ENCODE measurements around the gene KCNQ4.

KCNQ4 gene

DNA sequence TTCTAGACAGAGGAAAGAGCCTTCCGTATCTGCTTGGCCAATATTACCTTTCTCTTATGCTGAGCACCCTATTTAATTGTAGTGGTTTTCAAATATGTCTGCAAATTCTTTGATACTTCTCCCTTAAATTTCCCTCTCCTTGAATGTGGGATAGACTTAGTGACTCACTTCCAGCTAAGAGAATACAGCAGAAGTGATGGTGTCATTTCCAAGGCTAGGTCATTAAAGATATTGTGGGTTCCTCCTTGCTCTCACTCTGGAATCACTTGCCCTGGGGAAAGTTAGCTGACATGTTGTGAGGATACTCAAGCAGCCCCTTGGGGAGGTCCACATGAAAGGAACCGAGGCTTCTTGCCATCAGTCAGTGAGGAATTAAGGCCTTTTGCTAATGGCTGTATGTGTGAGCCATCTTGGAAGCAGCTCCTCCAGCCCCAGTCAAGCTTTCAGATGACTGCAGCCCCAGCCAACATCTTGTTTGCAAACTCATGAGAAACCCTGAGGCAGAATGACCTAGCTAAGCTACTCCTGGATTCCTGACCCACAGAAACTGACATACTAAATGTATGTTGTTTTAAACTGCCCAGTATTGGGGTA is 86.6 kb downstream of the KCNQ4 start:
- no peak for DNase-seq

GRCh38 chr1:40872276-40872675 is 88.7 kb downstream of the KCNQ4 start:
- DNase-seq, result no peak

- no peak for DNase-seq
These were observed 90.4 kb downstream of the KCNQ4 start for GRCh38 chr1:40873863-40874472.

DNA sequence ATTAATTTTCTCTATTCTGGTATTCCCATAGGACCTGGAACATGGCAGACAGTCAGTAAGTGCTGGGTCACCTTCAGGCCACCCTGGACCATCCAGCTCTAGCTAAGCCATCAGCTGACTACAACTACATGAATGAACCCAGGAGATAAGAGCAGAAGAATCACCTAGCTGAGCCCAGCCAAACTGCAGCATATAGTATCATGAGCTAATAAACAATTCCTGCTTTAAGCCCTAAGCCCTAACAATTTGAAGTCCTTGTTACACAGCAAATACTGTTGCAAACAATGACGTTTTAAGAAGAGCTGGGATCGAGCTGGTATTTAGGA is 92.8 kb downstream of the KCNQ4 start:
- no peak for DNase-seq

GRCh38 chr1:40876891-40877290 is 93.3 kb downstream of the KCNQ4 start:
- DNase-seq, result peak; percentile 39

DNA sequence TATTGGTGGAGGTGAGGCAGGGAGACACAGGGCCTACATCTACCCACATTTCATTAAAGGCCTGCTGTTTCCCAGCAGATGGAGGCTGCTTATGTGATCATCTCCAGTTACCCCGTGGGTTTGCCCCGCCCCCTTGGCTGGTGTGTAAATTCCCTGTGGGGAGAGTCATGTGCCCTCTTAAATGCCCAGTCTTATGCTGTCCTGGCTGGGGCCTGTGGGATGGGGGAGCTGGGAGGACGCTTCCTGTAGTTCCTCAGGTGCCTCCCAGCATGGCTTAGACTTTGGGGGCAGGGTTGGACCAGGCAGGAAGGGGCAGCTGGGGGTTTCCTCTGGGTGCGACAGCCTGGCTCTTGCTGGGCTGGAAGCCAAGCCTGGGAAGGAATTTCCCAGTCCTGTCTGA is 94.1 kb downstream of the KCNQ4 start:
- peak; percentile 97 for DNase-seq

- DNase-seq, result no peak
These were observed 95.3 kb downstream of the KCNQ4 start for GRCh38 chr1:40878906-40879305.

- no peak for DNase-seq
These were observed 96.0 kb downstream of the KCNQ4 start for GRCh38 chr1:40879482-40880175.

GRCh38 chr1:40880813-40881549 is 97.4 kb downstream of the KCNQ4 start:
- DNase-seq, result no peak

DNA sequence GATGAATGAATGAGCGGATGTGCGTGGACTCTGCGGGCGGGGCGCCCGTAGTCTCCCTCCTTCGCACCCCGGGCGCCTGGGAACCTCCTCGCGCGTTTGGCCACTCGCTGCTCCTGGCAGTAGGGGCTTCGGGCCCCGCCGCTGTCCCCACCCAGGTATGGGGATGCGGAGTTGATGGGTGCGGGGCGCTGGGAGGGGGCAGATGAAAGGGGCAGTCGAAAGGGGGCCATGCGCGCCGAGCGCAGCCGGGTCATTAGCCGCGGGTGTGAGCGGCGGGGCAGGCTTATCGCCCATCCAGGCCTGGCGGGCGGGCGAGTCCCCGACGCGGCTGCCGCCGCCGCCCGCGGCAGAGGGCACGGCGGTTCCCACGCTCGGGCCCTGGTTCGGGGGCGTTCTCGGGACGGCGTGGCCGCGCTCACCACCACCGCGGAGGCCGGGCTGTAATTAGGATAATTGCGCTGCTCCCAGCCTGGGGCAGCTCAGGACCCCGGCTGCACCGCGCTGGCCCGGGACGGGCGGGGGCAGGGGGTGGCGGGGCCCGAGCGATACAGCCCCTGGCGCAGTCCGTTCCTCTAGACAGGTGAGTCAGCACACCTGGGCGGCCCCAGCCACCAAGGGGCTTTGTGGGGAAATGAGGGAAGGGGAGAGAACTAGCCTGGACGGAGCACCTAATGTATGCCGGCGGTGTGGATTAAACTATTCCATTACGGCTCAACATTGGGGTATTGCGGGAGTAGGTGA is 100.6 kb downstream of the KCNQ4 start:
- DNase-seq, result no peak

GRCh38 chr1:40886318-40887011 is 102.9 kb downstream of the KCNQ4 start:
- DNase-seq, result no peak

DNA sequence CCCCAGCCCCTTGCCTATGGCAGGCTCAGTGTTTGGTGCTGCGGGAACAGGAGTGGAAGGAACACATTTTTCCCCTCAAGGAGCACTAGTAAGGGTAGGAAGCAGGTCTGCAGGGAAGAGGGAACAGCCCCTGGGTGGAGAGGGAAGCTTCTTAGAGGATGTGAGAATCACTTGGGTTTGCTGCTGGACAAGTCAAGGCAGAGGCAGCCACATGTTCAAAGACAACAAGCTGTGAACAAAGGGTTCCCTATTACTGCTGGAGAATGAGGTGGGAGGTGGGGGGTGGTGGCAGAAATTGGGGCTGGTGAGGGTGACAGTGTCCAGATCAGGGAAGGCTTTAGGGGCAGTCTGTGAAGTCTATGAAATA is 103.4 kb downstream of the KCNQ4 start:
- DNase-seq, result no peak

DNA sequence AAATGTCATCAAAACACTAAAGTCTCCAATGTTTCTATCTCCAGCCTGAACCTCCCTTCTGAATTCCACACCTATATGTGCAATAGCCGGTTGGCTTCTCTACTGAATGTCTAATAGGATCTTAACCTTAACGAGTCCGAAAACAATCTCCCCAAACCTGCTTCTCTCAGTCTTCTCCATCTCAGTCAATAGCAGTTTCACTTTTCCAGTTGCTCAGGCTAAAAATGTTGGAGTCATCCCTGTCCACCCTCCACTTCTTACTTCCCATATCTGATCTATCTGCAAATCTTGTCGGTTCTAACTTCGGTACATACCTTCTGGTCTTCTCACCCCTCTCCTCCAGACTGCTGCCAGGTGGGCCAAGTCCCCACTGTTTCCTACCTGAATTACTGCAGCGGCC is 104.1 kb downstream of the KCNQ4 start:
- DNase-seq, result no peak

Data from EL (cell line).